D341Med (cell line): ENCODE measurements around the gene BIN1.

ENCODE experiments used
- DNase-seq: peaks from one replicate; pipeline ENCODE4 v3.0.0; 2012; ENCODE audit warnings: low spot score

BIN1 gene

DNA sequence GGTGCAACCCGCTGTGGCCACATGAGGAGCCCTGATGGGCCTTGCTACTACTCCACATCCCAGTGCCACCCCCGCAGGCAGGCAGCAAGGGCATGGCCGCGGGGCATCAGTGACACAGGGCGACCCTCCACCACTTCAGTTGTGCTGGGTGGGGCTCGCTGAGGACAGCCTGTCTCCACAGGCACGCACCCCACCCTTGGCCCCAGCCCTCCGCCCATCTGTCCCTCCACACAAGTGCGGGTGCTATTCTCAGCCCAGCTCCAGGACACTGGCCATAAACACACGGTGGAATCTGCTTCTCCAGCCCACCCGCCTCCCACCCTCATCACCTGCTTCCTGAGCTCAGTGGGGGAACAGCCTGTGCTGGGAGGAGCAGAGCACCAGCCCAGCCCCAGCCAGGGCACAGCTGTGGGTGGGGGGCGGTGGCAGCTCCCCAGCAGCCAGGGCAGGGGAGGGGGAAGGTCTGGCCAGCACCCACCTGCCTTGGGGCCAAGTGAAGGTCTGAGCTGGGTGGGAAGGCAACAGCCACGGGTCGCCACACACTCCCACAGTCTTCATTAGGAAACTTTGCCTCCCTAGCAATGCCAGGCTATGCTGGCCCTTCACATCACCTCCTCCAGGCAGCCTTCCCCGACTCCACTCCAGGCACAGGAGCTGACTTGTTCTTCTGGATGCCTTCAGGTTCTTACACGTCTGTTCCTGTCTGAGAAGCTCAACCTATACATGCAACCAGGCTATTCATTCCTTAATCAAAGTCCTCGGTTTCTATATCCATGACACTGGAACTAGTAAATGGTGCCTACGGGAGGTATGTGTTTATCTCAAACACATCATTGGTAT is 16.5 kb downstream of the BIN1 start:
- DNase-seq = no peak

DNA sequence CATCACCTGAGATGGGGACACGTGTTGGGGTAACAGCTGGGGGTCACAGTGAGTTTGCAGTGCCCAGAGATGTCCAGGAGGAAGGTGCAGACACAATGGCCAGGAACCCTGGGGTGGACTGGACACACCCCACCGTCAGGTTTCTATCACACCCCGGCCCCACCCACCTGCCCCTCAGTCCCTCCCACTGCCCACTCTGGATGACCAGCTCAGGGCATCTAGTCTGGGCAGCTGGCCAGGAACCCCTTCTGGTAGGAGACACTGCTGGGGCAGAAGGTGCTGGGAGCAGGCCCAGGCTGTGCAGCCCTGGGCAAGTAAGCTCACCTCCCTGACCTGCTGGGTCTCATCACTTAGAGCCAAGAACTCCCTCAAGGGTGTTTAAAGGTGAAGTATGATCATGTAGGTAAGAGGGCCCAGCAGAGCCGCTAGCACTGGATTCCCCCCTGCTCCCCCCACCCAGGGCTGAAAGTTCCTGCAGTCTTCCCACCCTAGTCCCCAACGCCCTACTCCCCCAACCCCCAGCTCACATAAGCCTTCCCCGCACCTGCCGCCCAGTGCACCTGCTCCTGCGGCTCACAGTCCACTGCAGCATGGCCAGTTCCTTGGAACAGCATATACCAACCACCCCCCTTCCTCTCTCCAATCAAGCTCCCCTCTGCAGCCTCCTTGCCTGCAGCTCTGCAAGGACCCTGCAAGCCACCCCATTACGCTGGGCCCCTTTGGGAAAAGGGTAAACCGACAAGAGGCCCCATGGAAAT is 17.3 kb downstream of the BIN1 start:
- no peak for DNase-seq

DNA sequence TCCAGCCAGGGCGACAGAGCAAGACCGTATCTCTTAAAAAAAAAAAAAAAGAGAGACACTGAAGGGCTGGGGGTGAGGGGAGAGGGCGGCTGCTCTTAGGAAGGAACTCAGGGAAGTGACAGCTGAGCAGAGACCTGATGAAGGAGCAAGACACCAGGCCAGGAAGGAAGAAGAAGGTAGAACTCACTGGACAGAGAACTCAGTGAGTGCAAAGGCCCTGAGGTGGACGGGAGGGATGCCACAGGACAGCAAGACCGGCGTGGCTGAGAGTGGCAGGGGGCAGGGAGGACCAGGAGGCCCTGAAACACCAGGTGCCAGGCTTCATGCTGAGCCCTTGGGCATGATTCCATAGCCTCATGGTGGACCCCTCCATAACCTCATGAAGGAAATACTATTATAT is 18.2 kb downstream of the BIN1 start:
- no peak for DNase-seq

DNA sequence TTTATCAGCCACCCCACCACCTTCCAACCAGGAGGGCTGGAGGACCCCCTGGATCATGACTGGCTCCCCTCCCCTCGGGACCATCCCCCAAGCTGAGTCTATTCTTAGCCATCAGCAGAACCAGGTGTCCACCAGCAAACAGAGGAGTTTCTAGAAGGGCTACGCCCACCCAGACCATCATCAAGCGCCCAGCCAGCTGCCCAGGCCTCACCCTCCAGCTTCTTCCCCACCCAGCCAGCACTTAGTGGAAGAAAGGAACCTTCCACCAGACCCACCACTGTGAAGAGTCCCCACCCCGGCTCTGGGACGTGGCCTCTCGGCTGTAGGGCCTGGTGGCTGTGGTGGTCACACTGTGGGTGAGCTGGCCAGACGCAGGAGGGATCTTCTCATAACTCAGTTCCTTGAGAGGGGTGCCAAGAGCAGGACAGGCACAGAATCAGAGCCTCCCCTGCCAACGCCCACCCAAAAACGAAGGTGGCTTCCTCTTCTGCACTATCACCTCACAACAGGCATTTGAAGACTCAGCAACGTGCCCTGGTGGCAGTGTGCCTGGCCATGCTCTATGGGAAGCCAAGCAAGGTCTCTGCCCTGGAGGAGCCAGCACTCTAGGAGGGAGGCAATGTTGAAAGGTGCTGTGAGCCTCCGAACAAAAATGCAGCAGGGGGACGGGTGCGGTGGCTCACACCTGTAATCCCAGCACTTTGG is 19.0 kb downstream of the BIN1 start:
- no peak for DNase-seq

DNA sequence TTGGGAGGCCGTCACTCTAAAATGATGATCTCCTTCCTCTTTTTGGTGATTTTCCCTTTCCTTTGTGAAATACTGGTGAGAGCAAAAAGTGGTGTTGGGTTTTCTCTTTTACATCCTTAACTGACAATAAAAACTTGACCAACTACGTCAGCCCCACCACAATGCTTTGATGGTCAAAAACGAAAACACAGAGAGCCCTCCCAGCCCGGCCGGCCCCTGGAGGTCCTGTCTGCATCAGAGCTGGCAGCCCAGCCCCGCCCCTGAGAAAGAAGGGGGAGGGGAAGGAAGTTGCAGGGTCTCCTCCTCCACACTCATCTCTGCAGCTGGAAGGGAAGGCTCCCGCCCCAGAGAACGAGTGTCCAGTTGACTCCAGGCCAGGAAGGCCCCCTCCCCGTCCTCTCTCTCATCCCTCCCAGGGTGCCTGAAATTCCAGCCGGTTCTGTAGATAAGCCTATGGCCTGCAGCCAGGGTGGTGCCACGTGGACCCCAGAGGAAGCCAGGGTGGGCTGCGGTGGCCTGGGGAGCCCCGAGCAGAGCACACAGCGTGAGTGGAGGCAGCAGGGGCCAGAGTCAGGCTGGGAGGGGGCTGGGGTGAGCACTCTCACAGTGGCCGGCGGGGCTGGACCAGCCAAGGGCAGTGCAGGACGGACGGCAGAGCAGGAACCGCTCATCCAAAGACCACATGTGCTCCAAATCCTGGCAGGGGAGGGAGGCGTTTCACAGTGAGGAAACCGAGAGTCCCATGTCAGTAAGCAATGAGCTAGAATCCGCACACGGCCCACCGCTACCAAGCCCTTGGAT is 19.8 kb downstream of the BIN1 start:
- DNase-seq = no peak

DNA sequence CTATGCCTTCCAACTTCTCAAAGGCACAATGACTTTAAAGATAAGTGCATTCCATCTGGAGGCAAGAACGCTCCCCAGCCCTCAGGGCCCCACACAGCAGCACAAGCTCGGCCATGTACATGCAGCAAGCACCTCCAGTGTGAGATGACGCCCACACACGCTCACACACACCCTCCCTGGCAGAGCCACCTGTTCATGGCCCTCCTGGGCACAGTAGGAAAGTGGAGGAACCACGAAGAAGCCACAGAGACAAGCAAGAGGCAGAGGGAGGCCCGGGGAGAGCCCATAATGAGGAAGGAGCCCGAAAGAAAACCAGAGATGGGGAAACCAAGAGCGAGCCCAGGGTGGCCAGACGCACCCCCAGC is 21.7 kb downstream of the BIN1 start:
- no peak for DNase-seq

DNA sequence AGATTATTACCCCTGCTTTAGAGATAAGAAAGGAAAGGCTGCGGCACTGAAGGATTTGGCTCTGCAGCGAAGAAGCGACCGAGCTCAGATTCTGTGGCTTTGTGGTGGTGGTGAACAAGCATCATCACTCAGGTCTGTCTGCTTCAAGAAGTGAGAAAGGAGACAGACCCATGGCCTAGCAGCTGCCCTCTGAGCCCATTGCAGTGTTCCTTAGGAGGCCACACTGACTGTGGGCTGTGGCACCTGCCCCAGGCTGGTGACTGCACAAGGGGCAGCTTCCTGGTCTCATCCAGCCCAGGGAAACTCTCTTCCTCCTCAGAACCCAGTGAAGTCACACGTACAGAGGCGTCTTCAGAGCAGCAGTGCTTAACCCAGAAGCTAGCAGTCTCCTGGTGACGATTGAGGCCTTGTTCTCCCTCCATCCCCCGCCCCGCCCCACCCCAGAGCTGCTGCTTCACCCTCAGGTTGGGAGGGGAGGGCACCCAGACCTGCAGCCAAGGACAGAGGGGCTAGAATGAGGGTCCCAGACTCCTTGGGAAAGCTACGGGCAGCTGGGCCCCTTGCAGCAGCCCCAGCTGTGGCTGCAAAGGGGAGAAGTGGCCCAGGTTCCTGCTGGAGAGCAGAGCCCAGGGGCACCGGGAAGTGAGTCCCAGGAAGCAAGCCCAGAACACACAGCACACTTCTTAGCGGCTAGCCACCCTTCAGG is 22.2 kb downstream of the BIN1 start:
- DNase-seq = no peak

DNA sequence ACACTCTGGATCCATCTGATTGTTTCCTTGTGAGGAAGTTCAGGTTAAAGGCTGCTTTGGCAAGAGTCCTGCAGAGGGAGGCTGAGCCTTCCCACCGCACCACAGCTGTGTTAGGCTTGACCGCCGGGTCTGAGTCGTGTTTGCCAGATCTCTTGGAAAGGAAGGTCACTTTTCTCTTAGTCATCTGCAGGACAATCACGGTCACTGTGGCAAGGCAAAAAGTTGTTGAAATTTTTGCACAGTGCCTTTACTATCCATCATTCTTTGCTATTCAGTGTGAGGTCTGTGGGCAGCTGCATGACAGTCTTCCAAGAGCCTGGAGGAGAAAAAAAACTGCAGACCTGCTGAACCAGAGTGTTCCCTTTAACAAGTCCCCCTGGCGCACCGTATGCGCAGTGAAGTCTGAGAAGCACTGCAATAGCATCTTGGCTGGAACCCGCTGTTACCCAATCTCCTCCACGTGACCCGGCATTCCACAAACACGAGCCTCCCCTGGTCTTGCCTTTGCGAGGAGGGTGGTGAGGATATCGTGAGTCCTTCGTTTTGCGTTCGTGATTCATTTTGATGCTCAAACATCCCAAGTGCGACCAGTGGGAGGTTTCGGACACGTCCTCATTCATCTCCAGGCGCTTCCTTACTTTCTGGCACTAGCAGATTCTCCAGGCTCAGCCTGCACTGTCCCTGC is 23.0 kb downstream of the BIN1 start:
- DNase-seq = no peak

DNA sequence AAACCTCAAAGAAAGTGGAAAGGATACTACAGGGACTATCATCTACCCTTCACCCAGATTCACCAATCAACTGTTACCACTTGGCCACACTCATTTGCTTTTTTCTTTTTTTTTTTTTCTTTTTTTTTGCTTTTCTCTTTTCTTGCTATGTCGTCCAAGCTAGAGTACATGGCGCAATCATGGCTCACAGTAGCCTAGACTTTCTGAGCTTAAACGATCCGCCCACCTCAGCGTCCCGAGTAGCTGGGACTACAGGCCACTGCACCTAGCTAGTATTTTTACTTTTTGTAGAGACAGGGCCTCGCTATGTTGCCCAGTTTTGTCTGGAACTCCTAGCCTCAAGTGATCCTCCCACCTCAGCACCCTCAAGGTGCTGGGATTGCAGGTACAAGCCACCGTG is 24.0 kb downstream of the BIN1 start:
- DNase-seq = no peak

DNA sequence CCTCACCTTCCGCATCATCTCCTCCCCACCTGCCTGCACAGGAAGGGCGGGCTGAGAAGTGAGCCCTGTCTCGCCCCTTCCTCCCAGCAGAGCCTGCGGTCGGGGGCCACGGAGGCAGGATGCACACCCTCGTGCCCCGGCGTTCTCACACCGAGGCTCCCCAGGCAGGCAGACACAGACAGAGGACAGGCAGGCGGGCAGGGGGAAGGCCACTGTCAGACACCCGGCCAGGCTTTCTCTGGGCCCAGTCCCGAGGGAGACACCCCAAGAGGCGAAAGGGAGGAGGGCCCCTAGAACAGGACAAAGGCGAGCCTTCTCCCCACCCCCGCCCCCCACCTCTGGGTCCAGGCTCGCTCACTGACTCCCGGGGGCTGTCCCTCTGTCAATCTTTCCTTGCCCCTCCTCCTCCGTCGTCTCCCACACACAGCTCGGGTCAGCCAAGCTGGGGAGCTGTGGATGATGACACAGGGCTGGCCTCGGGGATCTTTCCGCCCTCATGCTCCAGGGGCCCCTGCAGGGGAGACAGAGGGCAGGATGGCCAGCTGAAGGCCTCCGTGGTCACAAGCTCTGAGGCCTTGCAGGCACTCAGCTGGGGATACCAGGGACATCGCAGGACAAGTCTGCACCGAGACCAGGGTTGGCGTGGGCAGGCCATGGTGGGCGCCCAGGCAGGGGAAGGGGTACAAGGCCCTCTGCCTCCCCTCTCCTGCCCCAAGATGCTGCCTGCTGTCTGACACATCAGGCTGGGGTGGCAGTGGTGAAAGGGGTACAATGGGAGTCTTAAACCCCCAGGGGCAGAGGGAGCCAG is 24.9 kb downstream of the BIN1 start:
- DNase-seq = no peak

DNA sequence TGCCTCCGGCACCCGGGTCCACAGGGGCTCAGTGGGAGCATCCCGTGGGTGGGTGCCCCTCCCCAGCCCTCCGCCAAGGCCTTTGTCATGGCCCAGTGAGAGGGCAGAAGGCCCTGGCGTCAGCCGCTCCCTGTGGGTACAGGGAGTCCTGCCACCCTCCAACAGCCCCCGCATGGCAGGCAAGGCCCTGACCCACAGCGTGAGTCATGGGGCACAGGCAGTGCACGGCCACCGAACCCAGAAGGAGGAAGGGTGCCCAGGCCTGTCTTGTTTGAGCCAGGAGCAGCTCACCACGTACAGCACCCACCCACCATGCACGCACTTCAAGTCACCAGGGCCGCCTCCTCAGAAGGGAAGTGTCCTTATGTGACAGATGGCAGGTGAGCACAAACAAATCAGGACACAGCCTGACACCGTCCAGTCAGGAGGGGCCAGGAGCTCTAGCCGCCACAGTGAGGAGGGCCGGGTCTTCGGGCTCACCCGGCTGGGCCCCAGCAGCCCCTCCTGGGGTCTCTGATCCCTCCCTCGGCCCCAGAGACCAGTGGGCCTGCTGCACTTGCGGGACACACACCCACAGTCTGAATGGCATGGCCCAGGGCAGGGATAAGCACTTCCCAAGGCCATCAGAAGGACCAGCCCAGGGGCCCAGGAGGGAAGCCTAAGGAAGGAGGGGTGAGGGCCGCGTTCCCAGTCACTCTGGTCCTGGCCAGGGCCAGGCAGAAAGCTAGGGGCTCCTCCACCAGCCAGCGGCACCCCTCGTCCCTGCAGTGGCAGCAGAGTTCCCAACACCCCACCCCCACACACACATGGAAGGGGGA is 25.8 kb downstream of the BIN1 start:
- no peak for DNase-seq

DNA sequence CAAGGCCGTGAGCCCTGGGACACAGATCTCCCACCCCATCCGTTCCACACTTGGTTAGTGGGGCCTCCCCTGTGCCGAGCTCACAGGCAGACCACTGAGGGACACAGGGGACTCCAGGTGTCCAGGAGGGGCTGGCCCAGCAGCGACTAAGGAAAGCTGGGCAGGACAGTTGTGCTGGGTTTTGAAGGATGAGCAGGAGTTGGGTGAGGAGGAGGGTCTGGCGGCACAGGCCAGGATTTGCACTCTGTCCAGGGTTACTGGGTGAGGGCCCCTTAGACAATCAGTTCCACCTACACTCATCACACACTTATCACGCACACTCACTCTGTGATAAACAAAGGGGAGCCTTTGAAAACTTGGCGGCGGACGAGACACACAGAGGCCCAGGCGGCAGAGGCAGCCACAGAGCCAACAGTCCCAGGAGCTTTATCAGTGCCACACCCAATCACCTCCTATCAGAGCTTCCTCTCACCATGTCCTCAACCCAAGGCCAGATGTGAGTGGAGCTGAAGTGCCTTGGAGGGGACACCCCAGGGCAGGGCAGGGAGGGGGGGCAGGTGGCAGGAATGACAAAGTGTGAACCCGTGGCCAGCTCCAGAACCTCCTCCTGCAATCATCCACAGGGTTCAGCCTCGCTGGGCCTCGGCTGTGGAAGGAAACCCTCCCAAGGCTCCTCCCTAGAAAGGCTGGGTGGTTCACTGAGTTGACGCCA is 26.6 kb downstream of the BIN1 start:
- DNase-seq = no peak

DNA sequence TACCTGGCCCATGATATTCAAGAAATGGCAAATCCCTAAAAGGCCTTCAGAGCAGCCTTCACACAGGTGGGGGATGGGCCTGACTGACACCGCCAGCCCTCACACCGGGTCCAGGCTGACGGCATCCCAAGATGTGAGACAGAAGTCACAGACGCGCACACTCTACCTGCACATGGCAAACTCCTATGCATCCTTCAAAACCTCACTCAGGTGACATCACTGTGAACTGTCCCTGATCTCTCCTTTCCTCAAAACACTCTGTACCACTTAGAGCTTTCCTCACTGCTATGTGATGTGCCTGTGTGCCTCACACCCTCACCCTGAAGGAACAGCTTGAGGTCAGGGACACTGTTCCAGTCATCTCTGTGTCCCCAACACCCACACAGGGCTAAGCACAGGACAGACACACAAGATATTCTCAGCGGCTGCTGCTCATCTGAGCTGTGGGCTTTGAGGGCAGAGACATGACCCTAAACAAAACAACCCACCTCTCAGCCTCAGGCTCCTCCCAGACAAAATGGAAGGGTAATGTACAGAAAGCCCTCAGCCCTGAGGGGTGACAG is 27.5 kb downstream of the BIN1 start:
- no peak for DNase-seq

DNA sequence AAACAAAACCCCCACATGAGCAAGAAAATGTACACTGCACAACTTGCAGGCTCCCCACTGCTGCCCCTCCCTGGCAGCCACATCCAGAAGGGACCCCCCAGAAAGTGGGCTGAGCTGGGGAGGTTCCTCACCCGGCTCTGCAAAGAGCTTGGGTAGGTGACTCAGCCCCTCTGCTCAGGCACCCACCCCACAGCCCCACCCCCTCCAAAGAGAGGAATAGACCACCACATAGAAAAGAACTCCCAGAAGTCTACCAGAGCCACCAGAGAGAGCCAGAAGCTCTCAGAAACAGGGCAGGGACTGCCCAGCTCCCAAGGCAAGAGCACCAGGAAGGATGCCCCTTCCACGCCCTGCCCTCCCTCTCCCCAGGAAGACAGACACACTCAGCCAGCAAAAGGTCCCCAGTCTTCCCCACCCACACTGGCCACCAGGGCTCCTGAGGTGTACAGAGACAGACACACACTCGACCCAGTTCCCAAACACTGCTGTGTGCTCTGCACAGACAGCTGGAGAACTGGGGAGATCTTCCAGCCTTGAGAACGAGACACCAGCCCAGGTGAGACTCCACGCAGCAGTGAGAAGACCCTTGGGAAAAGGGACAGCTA is 28.2 kb downstream of the BIN1 start:
- no peak for DNase-seq

DNA sequence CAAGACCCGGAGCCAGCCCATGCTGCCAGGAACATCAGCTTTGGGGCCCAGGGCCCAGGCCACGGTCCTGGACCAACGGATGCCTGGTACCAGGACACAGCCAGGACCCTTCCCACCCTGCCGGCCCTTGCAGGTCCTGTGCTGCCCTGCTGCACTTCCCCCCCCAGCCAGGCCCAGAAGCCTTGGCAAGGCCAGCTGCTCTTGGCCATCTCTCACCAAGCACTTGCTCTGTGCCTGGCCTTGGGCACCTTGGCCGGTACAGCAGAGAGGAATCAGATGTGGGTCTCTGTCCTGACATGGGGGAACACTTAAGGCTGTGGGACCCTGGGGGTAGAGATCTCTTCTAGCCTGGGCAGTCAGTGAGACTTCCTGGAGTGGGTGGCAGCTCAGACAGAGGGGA is 28.9 kb downstream of the BIN1 start:
- DNase-seq = no peak

DNA sequence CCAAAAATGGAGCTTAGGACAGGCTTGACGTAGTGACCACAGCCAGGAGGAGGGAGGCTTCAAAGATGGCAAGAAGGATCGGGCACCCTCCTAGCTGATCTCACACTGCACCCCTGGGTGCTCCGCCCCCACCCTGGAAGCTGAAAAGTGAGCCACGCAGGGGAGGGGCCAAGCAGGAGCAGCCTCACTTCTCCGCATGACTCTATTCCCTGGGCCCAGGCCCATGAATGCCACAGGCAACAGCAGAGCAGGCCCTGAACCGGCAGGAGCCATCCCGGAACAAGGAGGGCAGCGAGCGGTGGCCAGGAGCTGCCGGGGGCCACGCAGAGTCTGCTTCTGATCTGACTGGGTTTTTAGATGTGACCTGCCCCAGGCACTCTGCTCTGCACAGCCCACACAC is 30.0 kb downstream of the BIN1 start:
- no peak for DNase-seq

DNA sequence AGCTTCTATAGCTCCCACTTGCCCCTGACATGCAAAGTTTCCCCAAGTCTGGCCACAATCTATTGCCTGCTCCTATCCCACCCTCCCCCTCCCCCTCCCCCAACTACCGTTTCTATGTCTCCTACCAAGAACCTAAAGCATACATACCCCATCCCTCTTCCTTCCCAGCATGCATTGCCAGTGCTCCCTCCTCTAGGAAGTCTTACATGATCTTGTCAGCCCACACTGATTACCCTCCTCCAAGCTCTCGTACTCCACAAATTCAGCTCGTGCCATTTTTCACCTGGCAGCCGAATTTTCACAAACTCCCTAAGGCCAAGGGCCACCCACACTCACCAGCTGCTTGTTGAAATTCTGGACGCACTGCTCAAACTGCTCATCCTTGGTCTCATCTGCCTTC is 30.7 kb downstream of the BIN1 start:
- DNase-seq = no peak

DNA sequence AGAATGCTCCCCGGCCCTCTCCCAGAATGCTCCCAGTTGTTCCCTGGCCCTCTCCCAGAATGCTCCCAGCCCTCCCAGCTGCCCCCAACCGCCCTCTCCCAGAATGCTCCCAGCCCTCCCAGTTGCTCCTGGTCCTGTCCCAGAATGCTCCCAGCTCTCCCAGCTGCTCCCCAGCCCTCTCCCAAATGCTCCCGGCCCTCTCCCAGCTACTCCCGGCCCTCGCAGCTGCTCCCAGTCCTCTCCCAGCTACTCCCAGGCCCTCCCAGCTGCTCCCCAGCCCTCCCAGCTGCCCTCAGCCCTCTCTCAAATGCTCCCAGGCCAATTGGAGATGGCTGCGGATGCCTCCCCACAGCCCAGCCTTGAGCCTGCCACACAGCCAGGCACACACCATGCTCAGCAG is 31.1 kb downstream of the BIN1 start:
- no peak for DNase-seq
